ENCODE results near the gene GALNT6.
A peak's percentile ranks its signal among the peaks of the same experiment; 100 is the strongest.

Gene GALNT6

GRCh38 chr12:51406290-51406689, 15.1 kb upstream of the GALNT6 start:
- no peak for DNase-seq (ENCODE audit: low spot score)

DNA sequence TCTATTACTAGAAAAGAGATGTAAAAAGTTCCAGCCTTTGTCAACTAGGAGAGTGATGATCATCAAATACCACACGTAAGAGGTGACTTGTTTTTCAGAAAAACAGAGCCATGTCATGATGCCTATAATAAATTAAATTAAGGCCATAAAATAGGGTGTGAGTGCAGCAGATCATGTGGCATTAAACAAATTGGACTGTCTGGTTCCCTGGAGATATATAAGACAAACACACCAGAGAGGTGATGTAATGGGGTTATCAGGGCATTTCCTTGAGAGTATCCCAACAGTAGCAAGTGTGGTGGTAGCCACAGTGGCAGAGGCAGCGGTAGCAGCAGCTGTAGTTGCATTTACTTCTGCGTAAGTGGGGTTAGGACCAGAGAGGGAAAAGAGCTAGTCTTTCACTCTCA, 14.6 kb upstream of the GALNT6 start:
- DNase-seq (ENCODE audit: low spot score): no peak

DNA sequence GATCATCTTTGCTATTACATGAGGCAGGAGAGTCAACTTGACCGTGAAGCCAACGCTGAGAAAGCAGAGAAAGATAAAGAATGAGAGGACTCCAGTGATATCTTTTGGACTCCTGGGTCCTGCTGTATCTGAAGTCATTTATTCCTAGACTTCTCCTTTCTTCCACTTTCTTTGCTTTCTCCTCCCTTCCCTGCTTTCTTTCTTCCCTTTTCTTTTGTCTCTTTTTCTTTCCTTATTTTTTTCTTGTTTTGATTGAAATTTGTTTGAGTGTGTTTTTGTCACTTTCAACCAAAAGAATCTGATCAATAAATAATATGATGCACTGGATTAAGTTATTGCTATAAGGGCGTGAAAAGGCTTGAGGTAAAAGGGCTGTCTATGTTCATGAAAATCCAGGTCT, 13.4 kb upstream of the GALNT6 start:
- no peak for DNase-seq (ENCODE audit: low spot score)

- no peak for DNase-seq (ENCODE audit: low spot score)
These were observed 12.5 kb upstream of the GALNT6 start for GRCh38 chr12:51403681-51404136.

DNA sequence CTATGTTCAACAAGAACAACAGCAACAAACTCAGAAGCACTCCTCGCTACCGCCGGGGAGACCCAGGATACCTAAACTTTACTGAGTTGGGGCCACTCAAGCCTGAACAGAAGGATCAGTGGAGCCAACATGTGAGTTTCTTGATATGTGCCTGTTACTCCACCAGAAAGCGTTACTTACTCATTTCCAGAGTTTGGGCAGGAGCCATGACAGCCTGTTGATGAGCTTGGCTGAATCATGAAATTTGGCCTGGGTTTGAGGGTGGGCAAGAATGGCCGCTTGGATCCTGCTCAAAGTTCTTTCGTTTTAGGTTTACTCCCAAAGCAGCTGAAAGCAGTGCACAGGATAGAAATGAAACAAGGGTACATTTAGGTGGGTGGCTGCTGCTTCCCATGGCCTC, 12.0 kb upstream of the GALNT6 start:
- DNase-seq (ENCODE audit: low spot score): no peak

DNA sequence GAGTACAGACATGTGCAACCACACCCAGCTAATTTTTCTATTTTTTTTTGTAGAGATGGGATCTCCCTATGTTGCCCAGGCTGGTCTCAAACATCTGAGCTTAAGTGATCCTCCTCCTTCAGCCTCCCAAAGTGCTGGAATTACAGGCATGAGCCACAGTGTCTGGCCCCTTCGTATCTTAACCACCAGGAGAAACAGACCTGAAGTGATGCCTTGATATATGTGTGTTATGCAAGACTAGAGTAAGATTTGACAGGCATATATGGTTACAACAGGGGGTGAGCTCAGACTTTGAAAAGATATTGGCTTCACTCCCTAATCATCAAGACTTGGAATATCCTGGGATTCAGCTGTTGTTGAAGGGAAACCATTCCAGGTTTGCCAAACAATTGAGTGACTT, 10.7 kb upstream of the GALNT6 start:
- no peak for DNase-seq (ENCODE audit: low spot score)

DNA sequence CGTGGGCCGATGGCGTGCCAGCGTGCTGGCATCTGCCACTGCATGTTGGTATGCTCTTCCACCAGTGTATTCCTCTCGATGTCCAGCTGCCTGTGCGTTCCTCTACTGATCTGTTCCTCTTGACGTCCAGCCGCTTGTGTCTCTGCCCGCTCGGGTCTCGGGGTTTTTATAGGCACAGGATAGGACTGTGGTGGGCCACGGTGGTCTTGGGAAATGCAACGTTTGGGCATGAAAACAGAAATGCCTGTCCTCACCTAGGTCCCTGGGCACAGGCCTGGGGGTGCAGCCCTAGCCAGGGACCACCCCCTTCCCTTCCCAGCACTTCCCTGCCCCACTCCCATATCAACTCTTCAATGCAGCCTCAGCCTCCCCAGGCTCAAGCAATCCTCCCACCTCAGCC, 10.3 kb upstream of the GALNT6 start:
- no peak for DNase-seq (ENCODE audit: low spot score)

GRCh38 chr12:51401020-51401419, 9.8 kb upstream of the GALNT6 start:
- no peak for DNase-seq (ENCODE audit: low spot score)

- DNase-seq (ENCODE audit: low spot score): no peak
These were observed 8.7 kb upstream of the GALNT6 start for GRCh38 chr12:51399891-51400290.

DNA sequence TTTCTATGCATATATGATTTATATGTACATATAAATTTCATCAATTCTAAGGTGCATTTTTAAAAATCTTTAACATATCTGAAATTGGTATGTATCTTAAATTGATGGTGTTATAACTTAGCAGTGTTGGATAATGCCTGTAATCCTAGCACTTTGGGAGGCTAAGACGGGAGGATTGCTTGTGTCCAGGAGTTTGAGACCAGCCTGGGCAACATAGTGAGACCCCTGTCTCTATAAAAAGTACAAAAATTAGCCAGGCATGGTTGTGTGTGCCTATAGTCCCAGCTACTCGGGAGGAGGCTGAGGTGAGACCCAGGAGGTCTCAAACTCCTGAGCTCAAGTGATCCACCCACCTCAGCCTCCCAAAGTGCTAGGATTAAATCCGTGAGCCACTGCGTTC, 6.5 kb upstream of the GALNT6 start:
- DNase-seq (ENCODE audit: low spot score): no peak

DNA sequence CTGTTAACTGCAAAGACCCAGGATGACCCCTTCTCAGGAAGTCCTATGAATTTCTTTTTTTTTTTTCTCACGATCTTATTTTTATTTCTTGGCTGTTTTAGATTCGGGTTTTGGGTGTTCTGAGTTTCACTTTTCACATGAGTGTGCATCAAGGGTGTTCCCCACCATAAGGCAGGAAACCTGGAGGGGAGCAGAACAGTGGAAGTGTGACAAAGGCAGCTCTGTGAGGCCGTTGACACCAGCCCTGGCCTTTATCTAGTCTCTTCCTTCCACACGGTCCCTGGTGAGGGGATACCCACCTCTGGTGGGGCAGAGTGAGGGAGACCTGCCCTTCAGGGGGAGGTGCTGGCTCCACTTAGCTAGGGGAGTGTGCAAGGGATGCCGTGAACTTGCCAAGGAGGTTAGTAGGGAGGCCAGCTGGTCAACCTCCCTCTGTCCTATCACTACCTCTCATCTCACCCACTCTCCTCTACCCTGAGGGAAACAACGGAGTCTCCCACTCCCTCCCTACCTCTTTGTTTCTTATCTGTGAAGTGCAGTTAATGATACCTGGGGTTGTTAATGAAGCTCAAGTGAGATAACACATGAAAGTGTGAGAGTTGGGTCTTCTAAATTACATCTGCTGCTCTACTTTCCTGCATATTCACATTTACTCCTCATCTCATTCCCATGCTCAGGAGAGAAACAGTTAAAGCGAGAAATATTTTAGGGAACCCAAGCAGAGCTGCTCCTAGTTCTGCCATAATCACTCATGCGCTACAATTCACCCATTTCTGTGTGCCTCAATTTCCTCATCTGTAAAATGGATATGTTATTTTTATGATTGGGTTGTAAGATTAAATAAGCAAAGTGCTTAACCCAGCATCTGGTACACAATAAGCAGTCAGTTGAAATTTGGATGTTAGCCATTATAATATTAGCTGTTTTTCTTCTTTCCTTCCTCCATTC, 4.4 kb upstream of the GALNT6 start:
- DNase-seq (ENCODE audit: low spot score): no peak

- peak; percentile 86 for DNase-seq (ENCODE audit: low spot score)
These were observed 2.7 kb upstream of the GALNT6 start for GRCh38 chr12:51393676-51394545.

DNA sequence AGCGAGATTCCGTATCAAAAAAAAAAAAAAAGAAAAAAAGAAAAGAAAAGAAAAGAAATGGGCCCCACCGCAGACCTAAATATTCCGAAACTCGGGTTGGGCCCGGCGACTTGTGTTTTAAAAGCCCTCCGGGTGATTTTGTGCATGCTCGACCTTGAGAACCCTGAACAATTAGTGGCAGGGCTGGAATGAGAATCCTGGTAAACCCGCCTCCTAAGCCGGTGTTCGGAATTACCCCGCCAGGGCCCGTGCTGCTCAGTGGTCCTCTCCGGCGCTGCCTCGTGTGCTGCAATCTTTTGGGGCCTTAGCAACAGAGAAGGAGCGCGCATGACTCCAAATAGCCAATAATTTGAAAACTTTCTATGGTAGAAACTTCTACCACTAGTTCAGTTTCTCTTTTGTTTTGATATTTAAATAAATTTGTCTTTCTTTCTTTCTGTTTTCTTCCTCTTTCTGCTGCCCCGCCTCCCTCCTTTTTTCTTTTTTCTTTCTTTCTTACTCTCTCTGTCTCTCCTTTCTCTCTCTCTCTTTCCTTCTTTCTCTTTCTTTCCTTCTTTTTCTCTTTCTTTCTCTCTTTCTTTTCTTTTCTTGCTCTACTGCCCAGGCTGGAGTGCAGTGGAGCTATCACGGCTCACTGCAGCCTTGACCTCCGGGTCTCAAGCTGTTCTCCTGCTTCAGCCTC, 1.5 kb upstream of the GALNT6 start:
- DNase-seq (ENCODE audit: low spot score): peak; percentile 55

DNA sequence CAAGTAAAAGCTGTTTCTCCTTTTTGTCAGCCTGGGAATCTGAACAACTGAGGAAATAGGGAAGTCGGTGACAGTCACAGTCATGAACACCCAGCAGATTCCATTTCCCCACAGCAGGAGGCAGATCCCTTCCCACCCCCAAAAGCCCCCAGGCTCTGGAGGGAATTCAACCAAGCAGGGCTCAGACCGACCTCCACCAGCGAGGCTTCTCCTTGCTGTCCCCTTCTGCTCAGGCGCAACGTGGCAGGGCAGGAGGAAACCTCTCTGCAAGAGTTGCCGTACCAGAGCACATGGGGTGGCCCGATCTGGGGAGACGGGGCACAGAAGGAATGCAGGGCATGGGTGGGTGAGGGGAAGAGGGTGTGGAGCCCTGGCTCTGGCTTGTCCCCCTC, 319 bp downstream of the GALNT6 start:
- DNase-seq (ENCODE audit: low spot score): no peak

DNA sequence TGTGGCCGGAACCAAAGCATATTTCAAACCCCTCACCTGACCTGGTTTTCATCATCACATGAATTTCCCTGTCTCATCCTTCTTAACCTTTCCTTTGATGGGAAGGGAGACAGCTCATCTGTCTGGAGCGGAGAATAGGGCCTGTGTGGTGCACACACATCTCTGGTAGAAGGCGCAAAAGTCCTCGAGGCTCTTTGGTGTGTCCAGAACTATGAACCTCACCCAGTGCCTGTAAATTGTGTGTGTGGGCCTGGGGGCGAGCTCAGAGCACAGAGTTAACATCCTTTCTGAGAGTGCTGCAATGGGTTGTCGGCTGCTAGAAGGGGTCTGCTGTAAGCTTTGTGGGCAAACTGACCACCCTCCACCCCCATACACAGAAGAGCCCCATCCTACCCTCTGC, 749 bp downstream of the GALNT6 start:
- DNase-seq (ENCODE audit: low spot score): no peak

DNA sequence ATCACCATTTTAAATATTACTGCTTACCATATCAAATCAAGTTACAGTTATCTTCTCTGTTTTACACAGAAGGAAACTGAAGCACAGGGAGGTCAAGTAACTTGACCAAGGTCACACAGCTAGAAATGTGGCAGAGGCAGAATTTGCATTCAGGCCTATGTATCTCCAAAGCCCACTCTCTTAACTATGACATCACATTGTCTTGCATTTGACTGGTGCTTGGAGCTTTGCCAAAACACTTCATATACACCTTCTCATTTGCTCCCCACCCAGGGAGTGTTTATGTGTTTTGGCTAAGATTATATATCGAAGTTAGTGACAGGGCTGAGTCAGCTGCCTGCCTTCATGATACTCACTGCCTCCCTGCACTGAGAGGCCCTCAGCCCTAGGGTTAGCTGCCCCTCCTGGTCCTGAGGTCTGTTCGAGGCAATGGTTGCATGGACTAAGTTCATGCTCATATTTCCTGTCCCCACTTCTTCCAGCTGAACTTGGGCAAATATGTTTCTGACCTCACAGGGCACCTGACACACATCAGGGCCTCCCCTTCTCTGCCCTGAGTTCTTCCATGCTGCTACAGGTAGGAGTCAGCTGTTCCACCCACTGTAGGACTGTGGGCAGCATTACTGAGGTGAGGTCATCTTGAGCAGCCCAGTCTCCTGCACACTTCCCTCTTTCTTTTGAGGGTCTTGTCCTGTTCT, 1.8 kb downstream of the GALNT6 start:
- DNase-seq (ENCODE audit: low spot score): no peak

DNA sequence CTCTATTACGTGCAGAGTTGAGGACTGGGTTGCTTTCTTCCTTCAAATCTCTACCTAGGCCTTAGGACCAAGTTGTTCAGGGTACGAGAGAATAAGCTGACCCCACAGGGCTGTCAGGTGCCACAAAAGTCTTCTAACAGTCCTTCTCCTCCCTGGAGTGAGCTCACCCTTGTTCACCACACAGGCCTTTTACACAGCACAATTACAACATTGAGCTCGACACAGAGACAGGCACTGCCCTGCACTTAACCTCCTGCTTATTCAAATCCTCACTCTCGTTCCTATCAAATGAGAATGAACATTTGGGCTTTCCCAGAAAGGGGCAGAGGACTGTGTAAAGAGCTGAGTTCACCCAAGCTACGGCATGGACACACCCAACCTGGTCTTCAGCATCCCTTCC, 2.4 kb downstream of the GALNT6 start:
- DNase-seq (ENCODE audit: low spot score): no peak

GRCh38 chr12:51388069-51388799, 3.0 kb downstream of the GALNT6 start:
- DNase-seq (ENCODE audit: low spot score): peak; percentile 75

- DNase-seq (ENCODE audit: low spot score): no peak
These were observed 4.9 kb downstream of the GALNT6 start for GRCh38 chr12:51386351-51386750.

DNA sequence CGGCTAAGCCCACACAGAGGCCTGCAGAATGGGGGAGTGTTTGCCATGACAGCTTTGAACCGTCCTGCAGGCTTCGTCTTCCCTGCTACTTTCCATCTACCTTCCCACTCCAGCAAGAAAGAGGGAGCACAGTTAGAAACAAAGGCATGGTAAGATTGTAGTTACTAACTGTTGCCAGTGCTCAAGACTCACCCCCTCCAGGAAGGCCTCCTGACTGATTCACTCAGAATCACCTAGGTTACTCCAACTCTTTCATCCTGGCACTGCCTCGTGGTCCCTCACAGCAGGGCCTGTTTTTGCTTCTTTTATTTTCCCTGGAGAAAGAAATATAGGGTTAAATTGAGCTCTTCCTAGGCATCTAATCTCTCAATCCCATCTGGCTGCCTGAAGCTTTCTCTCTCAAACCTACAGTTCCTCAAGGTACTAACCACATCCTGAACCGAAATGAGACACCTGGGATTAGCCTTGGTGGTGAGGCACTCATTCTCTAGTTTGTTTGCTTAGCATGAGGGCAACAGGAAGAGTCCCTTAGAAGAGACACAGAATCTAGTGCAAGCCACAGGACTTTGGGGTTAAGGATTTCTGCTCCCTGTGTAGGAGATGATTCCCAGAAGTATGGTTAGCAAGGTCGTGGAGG, 7.8 kb downstream of the GALNT6 start:
- no peak for DNase-seq (ENCODE audit: low spot score)

GRCh38 chr12:51382173-51382572, 9.0 kb downstream of the GALNT6 start:
- DNase-seq (ENCODE audit: low spot score): no peak
